Measurements from ENCODE around the gene CYP24A1. TPM values are rescaled to one million over a fixed set of nuclear protein-coding genes. Genes with fewer than 3 reads are reported as not detected.

Gene CYP24A1
- total RNA-seq, 1 donor from 2014 or later: not detected

DNA sequence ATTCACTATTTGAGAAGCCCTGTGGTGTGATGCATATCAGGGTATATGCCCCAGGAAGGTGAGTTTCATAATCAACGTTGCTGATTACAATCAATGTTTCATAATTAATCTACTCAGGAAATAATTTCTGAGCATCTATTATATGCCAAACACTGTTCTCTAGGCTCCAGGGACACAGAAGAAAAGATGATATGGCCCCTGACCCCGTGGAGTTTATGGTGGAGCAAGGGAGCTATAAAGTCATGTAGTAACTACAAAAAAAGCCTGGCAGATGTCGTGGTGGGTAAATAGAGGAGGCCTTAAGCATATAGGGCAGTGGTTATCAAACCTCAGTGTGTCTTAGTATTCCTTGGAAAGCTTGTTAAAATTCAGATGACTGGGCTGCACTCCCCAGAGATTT, 63.3 kb downstream of the CYP24A1 start:
- Mint-ChIP-seq H3K27ac (ENCODE audit: unreplicated experiment) (no peak overlapping the region), H3K27me3 (ENCODE audit: unreplicated experiment) (peaks cover 5% of the 10 kb centered on the region), H3K4me1 (ENCODE audit: low read depth, unreplicated experiment) (no peaks in the 10 kb centered on the region), H3K36me3 (ENCODE audit: unreplicated experiment) (peaks cover 6% of the 10 kb centered on the region), H3K9me3 (ENCODE audit: unreplicated experiment) (peaks cover 2% of the 10 kb centered on the region), H3K4me3 (ENCODE audit: unreplicated experiment) (no peak overlapping the region)
- no peak for TF ChIP-seq CTCF (IDR thresholded peaks at IDR 0.05; ENCODE audit: partially characterized antibody, unreplicated experiment)
- no peak for DNase-seq

DNA sequence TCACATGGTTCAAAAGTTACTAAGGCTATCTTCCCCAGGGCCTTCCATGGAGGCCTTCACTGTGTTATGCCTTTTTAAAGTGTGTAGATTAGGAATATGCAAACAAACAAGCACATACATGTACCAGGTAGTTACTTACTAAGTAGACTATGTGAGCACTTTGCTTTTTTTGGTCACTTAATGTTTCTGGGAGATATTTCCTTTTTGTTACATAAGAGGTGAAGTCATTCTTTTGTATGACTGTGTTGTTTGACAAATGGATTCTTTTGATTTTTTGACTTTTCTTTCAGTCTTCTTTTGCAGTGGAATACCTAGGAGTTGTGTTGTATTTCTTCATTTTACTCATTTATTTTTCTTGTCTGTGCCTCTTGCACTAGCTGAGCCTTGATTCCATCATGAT, 63.7 kb downstream of the CYP24A1 start:
- no peaks in the 10 kb centered on the region for H3K4me1 Mint-ChIP-seq (ENCODE audit: low read depth, unreplicated experiment)
- no peak overlapping the region for H3K4me3 Mint-ChIP-seq (ENCODE audit: unreplicated experiment)
- peaks cover 4% of the 10 kb centered on the region for H3K27me3 Mint-ChIP-seq (ENCODE audit: unreplicated experiment)
- peaks cover 2% of the 10 kb centered on the region for H3K9me3 Mint-ChIP-seq (ENCODE audit: unreplicated experiment)
- peaks cover 6% of the 10 kb centered on the region for H3K36me3 Mint-ChIP-seq (ENCODE audit: unreplicated experiment)
- DNase-seq: no peak
- H3K27ac Mint-ChIP-seq (ENCODE audit: unreplicated experiment): no peak overlapping the region
- no peak for TF ChIP-seq CTCF (IDR thresholded peaks at IDR 0.05; ENCODE audit: partially characterized antibody, unreplicated experiment)

DNA sequence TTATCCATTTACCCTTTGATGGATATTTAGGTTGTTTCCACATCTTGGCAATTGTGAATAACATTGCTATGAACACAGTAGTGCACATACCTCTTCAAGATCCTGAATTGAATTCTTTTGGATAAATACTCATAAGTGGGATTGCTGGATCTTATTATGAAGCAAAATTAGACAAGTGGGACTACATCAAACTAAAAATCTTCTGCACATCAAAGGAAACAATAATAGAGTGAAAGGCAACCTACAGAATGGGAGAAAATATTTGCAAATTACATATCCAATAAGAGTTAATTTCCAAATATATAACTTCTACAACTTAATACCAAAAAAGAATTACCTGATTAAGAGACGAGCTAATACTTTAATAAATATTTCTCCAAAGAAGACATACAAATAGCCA, 65.0 kb downstream of the CYP24A1 start:
- Mint-ChIP-seq H3K27me3 (ENCODE audit: unreplicated experiment) (peaks cover 4% of the 10 kb centered on the region), H3K36me3 (ENCODE audit: unreplicated experiment) (peaks cover 6% of the 10 kb centered on the region), H3K27ac (ENCODE audit: unreplicated experiment) (no peak overlapping the region), H3K4me1 (ENCODE audit: low read depth, unreplicated experiment) (no peaks in the 10 kb centered on the region), H3K9me3 (ENCODE audit: unreplicated experiment) (peaks cover 2% of the 10 kb centered on the region), H3K4me3 (ENCODE audit: unreplicated experiment) (no peak overlapping the region)
- no peak for DNase-seq
- no peak for TF ChIP-seq CTCF (IDR thresholded peaks at IDR 0.05; ENCODE audit: partially characterized antibody, unreplicated experiment)

GRCh38 chr20:54108326-54108642, 65.5 kb downstream of the CYP24A1 start:
- H3K27me3 Mint-ChIP-seq (ENCODE audit: unreplicated experiment): peaks cover 4% of the 10 kb centered on the region
- DNase-seq: no peak
- no peak for TF ChIP-seq CTCF (IDR thresholded peaks at IDR 0.05; ENCODE audit: partially characterized antibody, unreplicated experiment)

GRCh38 chr20:54107600-54108325, 66.0 kb downstream of the CYP24A1 start:
- Mint-ChIP-seq H3K9me3 (ENCODE audit: unreplicated experiment) (peaks cover 2% of the 10 kb centered on the region), H3K4me1 (ENCODE audit: low read depth, unreplicated experiment) (no peaks in the 10 kb centered on the region), H3K36me3 (ENCODE audit: unreplicated experiment) (peaks cover 6% of the 10 kb centered on the region), H3K4me3 (ENCODE audit: unreplicated experiment) (no peak overlapping the region), H3K27me3 (ENCODE audit: unreplicated experiment) (peaks cover 4% of the 10 kb centered on the region), H3K27ac (ENCODE audit: unreplicated experiment) (no peak overlapping the region)
- no peak for TF ChIP-seq CTCF (IDR thresholded peaks at IDR 0.05; ENCODE audit: partially characterized antibody, unreplicated experiment)
- no peak for DNase-seq

More at GRCh38 chr20:54108326-54108642, 65.5 kb downstream of the CYP24A1 start:
- Mint-ChIP-seq H3K36me3 (ENCODE audit: unreplicated experiment) (peaks cover 6% of the 10 kb centered on the region), H3K4me1 (ENCODE audit: low read depth, unreplicated experiment) (no peaks in the 10 kb centered on the region), H3K4me3 (ENCODE audit: unreplicated experiment) (no peak overlapping the region), H3K9me3 (ENCODE audit: unreplicated experiment) (peaks cover 2% of the 10 kb centered on the region), H3K27ac (ENCODE audit: unreplicated experiment) (no peak overlapping the region)

Measured in glutamatergic neuron (in vitro differentiated cells).